Tibial nerve (tissue), 4 donors: ENCODE results near the gene ABHD8. TPM values are rescaled to one million over a fixed set of nuclear protein-coding genes. Genes with fewer than 3 reads are reported as not detected.

Experiments used
- DNase-seq, 2 donors: peaks; one replicate each; pipeline ENCODE4 v3.0.0-alpha.2; 2019; ENCODE audit warnings: low spot score in 2 of 2
- H3K27ac ChIP-seq, 4 donors: fragments of 200-600 bp; sonication (generic) in 3 of 4; one replicate each; pipeline ENCODE4 v1.5.1; 2017 to 2019; ENCODE audit warnings: mild to moderate bottlenecking in 1 of 4
- H3K27me3 ChIP-seq, 2 donors: fragments of 200-600 bp; sonication (generic) in 1 of 2; one replicate each; pipeline versions ENCODE4 v1.5.1 to v1.6.0; 2017 to 2019
- H3K36me3 ChIP-seq, 3 donors: fragments of 200-600 bp; sonication (generic); one replicate each; pipeline ENCODE4 v1.5.1; 2018 to 2019
- H3K4me1 ChIP-seq, 4 donors: fragments of 200-600 bp; sonication (generic) in 3 of 4; one replicate each; pipeline ENCODE4 v1.5.1; 2017 to 2019
- H3K4me3 ChIP-seq, 4 donors: fragments of 200-600 bp; sonication (generic) in 3 of 4; one replicate each; pipeline ENCODE4 v1.5.1; 2017 to 2019; ENCODE audit warnings: mild to moderate bottlenecking in 1 of 4, moderate library complexity in 1 of 4
- H3K9me3 ChIP-seq, 4 donors: fragments of 200-600 bp; sonication (generic) in 3 of 4; one replicate each; pipeline ENCODE4 v1.5.1; 2017 to 2019
- CTCF ChIP-seq, 5 experiments: fragments of 200-600 bp in 3 of 5; fragments of 450-650 bp in 2 of 5; sonication (generic) in 3 of 5; IDR thresholded peaks; one replicate each; pipeline ENCODE4 v1.5.1; 2016 to 2019; ENCODE audit warnings: antibody characterized with exemption in 5 of 5, mild to moderate bottlenecking in 3 of 5, moderate library complexity in 2 of 5
- EP300 ChIP-seq, 2 donors: sonication (generic); formaldehyde crosslinking; IDR thresholded peaks; one replicate each; pipeline ENCODE4 v1.6.1; 2017; ENCODE audit warnings: antibody characterized with exemption in 2 of 2, mild to moderate bottlenecking in 1 of 2
- POLR2A ChIP-seq, 2 donors: fragments of 450-650 bp; IDR thresholded peaks; one replicate each; pipeline ENCODE4 v1.6.1; 2017; ENCODE audit warnings: antibody characterized with exemption in 2 of 2, mild to moderate bottlenecking in 2 of 2, moderate library complexity in 2 of 2
- WGBS, 2 donors: methylation state at CpG; one replicate each; pipeline ENCODE4 v1.1.5; 2018; 5-methylcytosine and 5-hydroxymethylcytosine counted together
- total RNA-seq, 4 donors: library from RNA; depleted of rRNA; stranded (reverse); fragments of >200 nt; gene quantifications; one replicate each; pipeline ENCODE4 v1.1.0, GENCODE V29; 2016

Gene ABHD8
- total RNA-seq, result 10 to 100 TPM; 15.7 to 22.9 (median 19.9) TPM

GRCh38 chr19:17303167-17303939 is at the start of gene ABHD8:
Gene ABHD8, minus strand, starts transcription at chr19:17303425. Its CDS starts 1,809 bp downstream, at chr19:17301616.
- DNase-seq, result peak; percentile 91 to 92
- Histone ChIP-seq H3K4me3 (peak within 1 kb of the TSS; percentile 51 to 94 (median 79)), H3K27ac (peak within 1 kb of the TSS; percentile 23 to 90 (median 84)), H3K9me3 (no peaks in the 10 kb centered on the region), H3K4me1 (peaks cover 0 to 51% (median 33%) of the 10 kb centered on the region in 4 donors), H3K36me3 (peaks cover 0 to 22% (median 0%) of the 10 kb centered on the region in 3 donors), H3K27me3 (no peaks in the 10 kb centered on the region)
- WGBS, 2 donors, result 4 to 5% methylated on average over 8 to 10 of the region's 52 CpGs
- peak in 1 of 2 donors; percentile 77 for TF ChIP-seq POLR2A (IDR thresholded peaks at IDR 0.05)
- TF ChIP-seq CTCF (IDR thresholded peaks at IDR 0.05), result peak; percentile 43 to 95 (median 82)
- TF ChIP-seq EP300 (IDR thresholded peaks at IDR 0.05), result peak; percentile 8 to 72

GRCh38 chr19:17352608-17353280 is 49.5 kb upstream of the ABHD8 start:
- H3K27ac ChIP-seq, result no peak overlapping the region
- WGBS, 2 donors, result 25 to 46% methylated on average over 14 of the region's 14 CpGs
- no peak overlapping the region for H3K4me3 ChIP-seq
- TF ChIP-seq CTCF (IDR thresholded peaks at IDR 0.05), result no peak
- TF ChIP-seq EP300 (IDR thresholded peaks at IDR 0.05), result peak in 1 of 2 donors; percentile 57
- H3K4me1 ChIP-seq, result peaks cover 0 to 16% (median 3%) of the 10 kb centered on the region in 4 donors
- DNase-seq, result no peak
- peaks cover 0 to 17% of the 10 kb centered on the region in 2 donors for H3K27me3 ChIP-seq
- H3K36me3 ChIP-seq, result no peaks in the 10 kb centered on the region
- no peaks in the 10 kb centered on the region for H3K9me3 ChIP-seq

- no peak for TF ChIP-seq EP300 (IDR thresholded peaks at IDR 0.05)
- no peak for TF ChIP-seq CTCF (IDR thresholded peaks at IDR 0.05)
- TF ChIP-seq POLR2A (IDR thresholded peaks at IDR 0.05), result no peak
Measured at GRCh38 chr19:17351815-17352435, 48.7 kb upstream of the ABHD8 start.

GRCh38 chr19:17348700-17349099 is 45.5 kb upstream of the ABHD8 start:
- Histone ChIP-seq H3K4me1 (peaks cover 0 to 34% (median 3%) of the 10 kb centered on the region in 4 donors), H3K4me3 (no peak overlapping the region), H3K27me3 (peaks cover 0 to 17% of the 10 kb centered on the region in 2 donors), H3K27ac (peak overlapping the region in 3 of 4 donors; percentile 26 to 78 (median 57)), H3K36me3 (peaks cover 0 to 4% (median 0%) of the 10 kb centered on the region in 3 donors), H3K9me3 (no peaks in the 10 kb centered on the region)
- 3 to 4% methylated on average over 12 of the region's 12 CpGs for WGBS, 2 donors
- TF ChIP-seq EP300 (IDR thresholded peaks at IDR 0.05), result peak in 1 of 2 donors; percentile 66
- no peak for TF ChIP-seq CTCF (IDR thresholded peaks at IDR 0.05)
- DNase-seq, result peak in 1 of 2 donors; percentile 45

More at GRCh38 chr19:17351815-17352435, 48.7 kb upstream of the ABHD8 start:
- Histone ChIP-seq H3K27ac (no peak overlapping the region), H3K9me3 (no peaks in the 10 kb centered on the region), H3K4me1 (peaks cover 0 to 24% (median 3%) of the 10 kb centered on the region in 4 donors), H3K27me3 (peaks cover 0 to 17% of the 10 kb centered on the region in 2 donors), H3K36me3 (no peaks in the 10 kb centered on the region), H3K4me3 (no peak overlapping the region)
- 92 to 94% methylated on average over 39 to 45 of the region's 45 CpGs for WGBS, 2 donors
- DNase-seq, result no peak
